OCI-LY3 (cell line): Measurements from ENCODE around the gene GPR137C.

Experiments used
- H2AFZ ChIP-seq: fragments of 200-600, 300-600 bp; shearing (Covaris generic); 2 replicates; pipeline ENCODE4 v1.6.0; 2014; ENCODE audit warnings: antibody characterized with exemption, low read depth, low read length
- H3K27ac ChIP-seq: fragments of 200-600, 300-600 bp; sonication (generic); 2 replicates; pipeline ENCODE4 v1.5.1; 2014; ENCODE audit warnings: mild to moderate bottlenecking, low read length, moderate library complexity, mixed read lengths
- H3K27me3 ChIP-seq: fragments of 200-600, 300-600 bp; sonication (generic); 2 replicates; pipeline ENCODE4 v1.6.1; 2014; ENCODE audit warnings: low read depth, low read length, mixed read lengths
- H3K36me3 ChIP-seq: fragments of 200-600, 300-600 bp; sonication (generic); replicated peaks from 2 replicates; pipeline ENCODE3; 2014; ENCODE audit warnings: low read depth, low read length, mixed read lengths
- H3K4me1 ChIP-seq: fragments of 300-600, 200-600 bp; sonication (generic); 2 replicates; pipeline ENCODE4 v1.6.1; 2014; ENCODE audit warnings: low read length, mixed read lengths
- H3K4me2 ChIP-seq: fragments of 200-600, 300-600 bp; sonication (generic); 2 replicates; pipeline ENCODE4 v1.6.1; 2014; ENCODE audit warnings: low read length, mixed read lengths
- H3K4me3 ChIP-seq: fragments of 300-600, 200-600 bp; sonication (generic); 2 replicates; pipeline ENCODE4 v1.5.1; 2014; ENCODE audit warnings: antibody characterized with exemption, mild to moderate bottlenecking, low read length, moderate library complexity
- H3K79me2 ChIP-seq: fragments of 300-600, 200-600 bp; shearing (Covaris generic); 2 replicates; pipeline ENCODE4 v1.6.1; 2014; ENCODE audit warnings: mild to moderate bottlenecking, low read length, mixed read lengths
- H3K9ac ChIP-seq: fragments of 300-600, 200-600 bp; shearing (Covaris generic); 2 replicates; pipeline ENCODE4 v1.6.0; 2014; ENCODE audit warnings: mild to moderate bottlenecking, low read length, moderate library complexity
- H3K9me3 ChIP-seq: fragments of 200-600, 300-600 bp; shearing (Covaris generic); 2 replicates; pipeline ENCODE4 v1.6.1; 2014; ENCODE audit warnings: low read length, mixed read lengths; ENCODE audit not compliant: insufficient read depth
- H4K20me1 ChIP-seq: fragments of 200-600, 300-600 bp; sonication (generic); 2 replicates; pipeline ENCODE4 v1.6.1; 2016; ENCODE audit warnings: low read length, mixed read lengths; ENCODE audit not compliant: insufficient read depth
- CTCF ChIP-seq: fragments of 200-600, 300-600 bp; sonication (generic); IDR thresholded peaks from 2 replicates; pipeline ENCODE4 v1.5.1; 2014; ENCODE audit warnings: antibody characterized with exemption, low read length, low read depth
- EZH2phosphoT487 ChIP-seq: fragments of 200-600 bp; shearing (Covaris generic); IDR thresholded peaks from 2 replicates; pipeline ENCODE4 v1.6.1; 2018; ENCODE audit warnings: antibody characterized with exemption, mixed run types, low read depth

GPR137C gene

GRCh38 chr14:52683985-52684520 is 131.4 kb downstream of the GPR137C start:
- Histone ChIP-seq H3K27ac (no peak overlapping the region), H2AFZ (no peak overlapping the region), H3K9me3 (no peaks in the 10 kb centered on the region), H3K36me3 (peaks cover 10% of the 10 kb centered on the region), H3K4me2 (no peak overlapping the region), H4K20me1 (peaks cover 55% of the 10 kb centered on the region), H3K4me1 (no peaks in the 10 kb centered on the region), H3K27me3 (no peaks in the 10 kb centered on the region), H3K4me3 (no peak overlapping the region), H3K79me2 (peaks cover 63% of the 10 kb centered on the region), H3K9ac (no peak overlapping the region)
- TF ChIP-seq CTCF: no peak
- TF ChIP-seq EZH2phosphoT487: no peak

- Histone ChIP-seq H3K79me2 (peaks cover 84% of the 10 kb centered on the region), H4K20me1 (peaks cover 66% of the 10 kb centered on the region), H3K4me1 (no peaks in the 10 kb centered on the region), H3K27ac (no peak overlapping the region), H3K4me2 (no peak overlapping the region), H3K9me3 (no peaks in the 10 kb centered on the region), H3K9ac (no peak overlapping the region), H3K27me3 (no peaks in the 10 kb centered on the region), H3K36me3 (peaks cover 5% of the 10 kb centered on the region), H3K4me3 (no peak overlapping the region), H2AFZ (no peak overlapping the region)
- TF ChIP-seq CTCF (no peak), EZH2phosphoT487 (no peak)
Observed at GRCh38 chr14:52686176-52686575, 133.5 kb downstream of the GPR137C start.
